HCT116 (cell line): ENCODE data around the gene UGDH. TPM values are rescaled to one million over a fixed set of nuclear protein-coding genes. Genes with fewer than 3 reads are reported as not detected.

ENCODE experiments used
- ATAC-seq: fragments of 200-7000 bp; cut with Tn5 transposase; 2 replicates; pipeline ENCODE4 v1.9.1; 2020; ENCODE audit warnings: mild to moderate bottlenecking, moderate library complexity
- BruUV-seq: library from RNA; stranded (reverse); fragments of 400-500 nt; replicated peaks from 2 replicates; lab custom pipeline; 2021; lab: Mats Ljungman, UMichigan
- CTCF ChIA-PET: fragments of 300-600 bp; sonication (Branson Sonifier 250); formaldehyde crosslinking; loops from one replicate; lab custom pipeline; 2021; ENCODE audit warnings: antibody characterized with exemption; lab: Charles Lee
- POLR2A ChIA-PET: fragments of 300-600, 350-600 bp; sonication (Branson Sonifier 250); formaldehyde crosslinking; loops from one replicate; lab custom pipeline; 2021; ENCODE audit warnings: antibody characterized with exemption; lab: Charles Lee
- RAD21 ChIA-PET, 2 experiments: fragments of 300-600 bp; sonication (Branson Sonifier 250); formaldehyde crosslinking; loops; one replicate each; lab custom pipeline; 2023; ENCODE audit warnings: low total read pairs in 2 of 2; ENCODE audit not compliant: uncharacterized antibody in 2 of 2, unreplicated experiment in 2 of 2, low non-redundant PET in 1 of 2; lab: Charles Lee
- DNase-seq: peaks from one replicate; pipeline ENCODE4 v3.0.0-alpha.2; 2010; ENCODE audit warnings: low read depth, low spot score
- H2AFZ ChIP-seq: fragments of 200-600 bp; shearing (Covaris generic), sonication (generic); 2 replicates; pipeline ENCODE4 v1.6.1; 2017; ENCODE audit warnings: low read depth, mixed run types, mixed read lengths, antibody characterized with exemption, low read length; ENCODE audit not compliant: poor library complexity, severe bottlenecking
- H3K27ac ChIP-seq: 2 replicates; pipeline ENCODE4 v1.5.1; 2012; ENCODE audit warnings: low read depth, low read length
- H3K27me3 ChIP-seq: fragments of 200-600 bp; sonication (generic); 2 replicates; pipeline ENCODE4 v1.6.1; 2016; ENCODE audit warnings: mixed run types, low read length, mixed read lengths; ENCODE audit not compliant: insufficient read depth
- H3K36me3 ChIP-seq, 2 experiments: fragments of 200-500 bp in 1 of 2; fragments of 200-600 bp in 1 of 2; sonication (Bioruptor generic) in 1 of 2; sonication (generic) in 1 of 2; 2 replicates each; pipeline versions ENCODE4 v1.5.1 to v1.6.1; 2014 to 2016; ENCODE audit warnings: low read length in 2 of 2, inconsistent platforms in 1 of 2, mixed read lengths in 1 of 2, mixed run types in 1 of 2; ENCODE audit not compliant: insufficient read depth in 2 of 2, control insufficient read depth in 1 of 2
- H3K4me1 ChIP-seq, 2 experiments: fragments of 200-600 bp in 1 of 2; sonication (generic) in 1 of 2; 2 replicates each; pipeline versions ENCODE4 v1.5.1 to v1.6.1; 2012 to 2017; ENCODE audit warnings: low read length in 2 of 2, inconsistent platforms in 1 of 2, mild to moderate bottlenecking in 1 of 2, mixed read lengths in 1 of 2, mixed run types in 1 of 2, moderate library complexity in 1 of 2; ENCODE audit not compliant: insufficient read depth in 2 of 2, control insufficient read depth in 1 of 2
- H3K4me2 ChIP-seq: fragments of 200-600 bp; sonication (generic); 2 replicates; pipeline ENCODE4 v1.6.1; 2017; ENCODE audit warnings: mixed run types, low read length, mixed read lengths
- H3K4me3 ChIP-seq, 2 experiments: fragments of 200-600 bp in 1 of 2; sonication (generic) in 1 of 2; replicated peaks in 1 of 2; 2 replicates each; pipeline ENCODE4 v1.5.1; 2011 to 2016; ENCODE audit warnings: low read length in 2 of 2, control low read depth in 1 of 2, low read depth in 1 of 2, mild to moderate bottlenecking in 1 of 2, mixed read lengths in 1 of 2, mixed run types in 1 of 2
- H3K79me2 ChIP-seq: fragments of 200-600 bp; sonication (generic); 2 replicates; pipeline ENCODE4 v1.6.1; 2017; ENCODE audit warnings: mild to moderate bottlenecking, mixed run types, low read length, moderate library complexity, mixed read lengths; ENCODE audit not compliant: insufficient read depth
- H3K9ac ChIP-seq: fragments of 200-600 bp; sonication (generic); 2 replicates; pipeline ENCODE4 v1.6.1; 2016; ENCODE audit warnings: low read length, mixed read lengths
- H3K9me2 ChIP-seq: fragments of 200-600 bp; sonication (generic), shearing (Covaris generic); 2 replicates; pipeline ENCODE4 v1.6.1; 2017; ENCODE audit warnings: mixed run types, mild to moderate bottlenecking, moderate library complexity; ENCODE audit not compliant: insufficient read depth
- H3K9me3 ChIP-seq, 2 experiments: fragments of 200-500 bp in 1 of 2; fragments of 200-600 bp in 1 of 2; sonication (Bioruptor generic) in 1 of 2; sonication (generic) in 1 of 2; 2 replicates each; pipeline ENCODE4 v1.6.1; 2014 to 2017; ENCODE audit warnings: low read length in 2 of 2, mixed read lengths in 2 of 2, inconsistent platforms in 1 of 2, low read depth in 1 of 2, mild to moderate bottlenecking in 1 of 2, mixed run types in 1 of 2, moderate library complexity in 1 of 2; ENCODE audit not compliant: control insufficient read depth in 1 of 2, insufficient read depth in 1 of 2
- H4K20me1 ChIP-seq: fragments of 200-600 bp; sonication (generic), shearing (Covaris generic); 2 replicates; pipeline ENCODE4 v1.6.1; 2017; ENCODE audit warnings: mixed run types, mild to moderate bottlenecking, moderate library complexity; ENCODE audit not compliant: insufficient read depth
- ATF3 ChIP-seq: IDR thresholded peaks from 2 replicates; pipeline ENCODE4 v1.6.1; 2012
- ELF1 ChIP-seq: IDR thresholded peaks from 2 replicates; pipeline ENCODE4 v1.6.1; 2012; ENCODE audit warnings: low read depth, borderline replicate concordance
- EZH2 ChIP-seq: fragments of 200-600 bp; sonication (generic); IDR thresholded peaks from 2 replicates; pipeline ENCODE4 v1.6.1; 2017; ENCODE audit warnings: antibody characterized with exemption, mixed run types
- EZH2phosphoT487 ChIP-seq: fragments of 200-600 bp; IDR thresholded peaks from 2 replicates; pipeline ENCODE4 v1.6.1; 2018; ENCODE audit warnings: antibody characterized with exemption, borderline replicate concordance
- FOSL1 ChIP-seq: IDR thresholded peaks from 2 replicates; pipeline ENCODE4 v1.6.1; 2012; ENCODE audit warnings: low read depth
- POLR2A ChIP-seq: IDR thresholded peaks from 2 replicates; pipeline ENCODE4 v1.7.0; 2011; ENCODE audit warnings: borderline replicate concordance; ENCODE audit not compliant: insufficient read depth, insufficient read length; ENCODE audit errors: extremely low read depth
- RAD21 ChIP-seq: IDR thresholded peaks from 2 replicates; pipeline ENCODE4 v1.6.1; 2012; ENCODE audit warnings: low read depth, mild to moderate bottlenecking
- SIN3A ChIP-seq: IDR thresholded peaks from 2 replicates; pipeline ENCODE4 v1.6.1; 2012; ENCODE audit warnings: low read depth
- SP1 ChIP-seq: IDR thresholded peaks from 2 replicates; pipeline ENCODE4 v1.6.1; 2012; ENCODE audit warnings: low read depth
- SRF ChIP-seq: IDR thresholded peaks from 2 replicates; pipeline ENCODE4 v1.6.1; 2012; ENCODE audit warnings: low read depth
- YY1 ChIP-seq: IDR thresholded peaks from 2 replicates; pipeline ENCODE4 v1.6.1; 2011; ENCODE audit warnings: low read length, low read depth, moderate library complexity, mild to moderate bottlenecking; ENCODE audit not compliant: insufficient replicate concordance; ENCODE audit errors: extremely low read depth
- ZFX ChIP-seq: fragments of 450-650 bp; IDR thresholded peaks from 2 replicates; pipeline ENCODE4 v1.6.1; 2017
- intact Hi-C: fragments of 100-400 bp; cut with micrococcal nuclease; formaldehyde crosslinking; loops from 2 replicates; pipeline ENCODE4 v1.10.0; 2022
- total RNA-seq: library from RNA; stranded (reverse); gene quantifications from one replicate; pipeline ENCODE4 v1.2.1, GENCODE V29; 2021; ENCODE audit not compliant: unreplicated experiment
- TF ChIP-seq, protein P1 (sequence below): IDR thresholded peaks from 2 replicates; pipeline ENCODE4 v1.6.1; 2011; ENCODE audit warnings: mild to moderate bottlenecking, low read length, moderate library complexity; ENCODE audit not compliant: insufficient replicate concordance; ENCODE audit errors: extremely low read depth
- TF ChIP-seq, protein P2 (sequence below): IDR thresholded peaks from 2 replicates; pipeline ENCODE4 v1.6.1; 2012; ENCODE audit warnings: low read depth

The UGDH gene
- total RNA-seq, 1 experiment from 2014 or later: 67.9 TPM

DNA sequence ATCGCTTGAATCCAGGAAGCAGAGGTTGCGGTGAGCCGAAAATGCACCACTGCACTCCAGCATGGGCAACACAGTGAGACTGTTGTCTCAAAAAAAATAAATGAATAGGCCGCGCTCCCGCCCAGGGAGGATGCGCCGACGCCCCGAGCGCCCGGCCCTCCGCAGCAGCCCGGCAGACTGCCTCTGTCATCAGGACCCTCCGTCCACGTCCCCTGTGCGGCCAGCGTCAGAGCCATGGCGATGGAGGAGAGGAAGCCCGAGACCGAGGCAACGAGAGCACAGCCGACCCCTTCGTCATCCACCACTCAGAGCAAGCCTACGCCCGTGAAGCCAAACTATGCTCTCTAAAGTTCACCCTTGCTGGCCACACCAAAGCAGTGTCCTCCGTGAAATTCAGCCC is 47.0 kb downstream of the UGDH start (continued):
- no peak for TF ChIP-seq YY1
- TF ChIP-seq SRF: no peak
- TF ChIP-seq POLR2A: no peak

DNA sequence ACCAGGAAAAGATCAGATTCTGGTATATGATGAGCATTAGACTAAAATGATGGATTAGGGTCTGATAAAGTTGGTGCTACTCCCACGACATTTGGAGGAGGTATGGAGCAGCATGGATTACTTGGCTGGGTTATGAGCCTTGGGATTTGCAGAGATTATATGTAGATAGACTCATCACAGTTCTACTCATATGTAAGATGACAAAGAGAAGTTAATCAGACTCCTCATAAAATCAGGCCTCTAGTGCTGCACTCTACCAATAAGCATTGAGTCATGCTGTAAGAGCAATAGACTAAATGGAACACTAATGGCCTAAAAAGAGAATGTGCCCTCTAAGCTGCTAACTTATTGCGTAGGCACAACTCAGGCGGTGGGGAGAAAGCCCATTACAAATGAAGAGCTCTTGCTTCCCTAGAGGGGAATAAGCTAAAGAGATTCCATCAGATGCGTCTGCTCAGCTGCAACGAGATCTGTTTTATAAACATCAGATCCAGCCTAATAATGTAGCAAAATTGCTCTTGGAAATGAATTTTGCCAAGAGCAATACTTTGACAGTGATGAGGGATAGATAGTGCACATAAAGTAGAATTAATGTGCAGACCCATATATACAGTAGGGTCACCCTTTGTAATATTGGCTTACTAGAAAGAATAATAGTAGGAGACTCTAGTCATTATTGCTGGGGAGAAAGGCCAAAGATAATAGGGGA is 50.9 kb downstream of the UGDH start:
- no peak for ATAC-seq
- RAD21 ChIA-PET: no interaction called here
- H4K20me1 ChIP-seq: no peaks in the 10 kb centered on the region
- TF ChIP-seq RAD21: no peak
- no peak for TF ChIP-seq ATF3
- TF ChIP-seq POLR2A: no peak
- no peak for TF ChIP-seq EZH2phosphoT487
- no peak for TF ChIP-seq EZH2
- TF ChIP-seq, protein P1, sequence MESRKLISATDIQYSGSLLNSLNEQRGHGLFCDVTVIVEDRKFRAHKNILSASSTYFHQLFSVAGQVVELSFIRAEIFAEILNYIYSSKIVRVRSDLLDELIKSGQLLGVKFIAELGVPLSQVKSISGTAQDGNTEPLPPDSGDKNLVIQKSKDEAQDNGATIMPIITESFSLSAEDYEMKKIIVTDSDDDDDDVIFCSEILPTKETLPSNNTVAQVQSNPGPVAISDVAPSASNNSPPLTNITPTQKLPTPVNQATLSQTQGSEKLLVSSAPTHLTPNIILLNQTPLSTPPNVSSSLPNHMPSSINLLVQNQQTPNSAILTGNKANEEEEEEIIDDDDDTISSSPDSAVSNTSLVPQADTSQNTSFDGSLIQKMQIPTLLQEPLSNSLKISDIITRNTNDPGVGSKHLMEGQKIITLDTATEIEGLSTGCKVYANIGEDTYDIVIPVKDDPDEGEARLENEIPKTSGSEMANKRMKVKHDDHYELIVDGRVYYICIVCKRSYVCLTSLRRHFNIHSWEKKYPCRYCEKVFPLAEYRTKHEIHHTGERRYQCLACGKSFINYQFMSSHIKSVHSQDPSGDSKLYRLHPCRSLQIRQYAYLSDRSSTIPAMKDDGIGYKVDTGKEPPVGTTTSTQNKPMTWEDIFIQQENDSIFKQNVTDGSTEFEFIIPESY: no peak
- no peak for TF ChIP-seq YY1
- no peak for TF ChIP-seq SRF
- no peak for TF ChIP-seq SP1
- TF ChIP-seq FOSL1: no peak
- TF ChIP-seq ELF1: no peak
- no peak for TF ChIP-seq SIN3A
- TF ChIP-seq, protein P2, sequence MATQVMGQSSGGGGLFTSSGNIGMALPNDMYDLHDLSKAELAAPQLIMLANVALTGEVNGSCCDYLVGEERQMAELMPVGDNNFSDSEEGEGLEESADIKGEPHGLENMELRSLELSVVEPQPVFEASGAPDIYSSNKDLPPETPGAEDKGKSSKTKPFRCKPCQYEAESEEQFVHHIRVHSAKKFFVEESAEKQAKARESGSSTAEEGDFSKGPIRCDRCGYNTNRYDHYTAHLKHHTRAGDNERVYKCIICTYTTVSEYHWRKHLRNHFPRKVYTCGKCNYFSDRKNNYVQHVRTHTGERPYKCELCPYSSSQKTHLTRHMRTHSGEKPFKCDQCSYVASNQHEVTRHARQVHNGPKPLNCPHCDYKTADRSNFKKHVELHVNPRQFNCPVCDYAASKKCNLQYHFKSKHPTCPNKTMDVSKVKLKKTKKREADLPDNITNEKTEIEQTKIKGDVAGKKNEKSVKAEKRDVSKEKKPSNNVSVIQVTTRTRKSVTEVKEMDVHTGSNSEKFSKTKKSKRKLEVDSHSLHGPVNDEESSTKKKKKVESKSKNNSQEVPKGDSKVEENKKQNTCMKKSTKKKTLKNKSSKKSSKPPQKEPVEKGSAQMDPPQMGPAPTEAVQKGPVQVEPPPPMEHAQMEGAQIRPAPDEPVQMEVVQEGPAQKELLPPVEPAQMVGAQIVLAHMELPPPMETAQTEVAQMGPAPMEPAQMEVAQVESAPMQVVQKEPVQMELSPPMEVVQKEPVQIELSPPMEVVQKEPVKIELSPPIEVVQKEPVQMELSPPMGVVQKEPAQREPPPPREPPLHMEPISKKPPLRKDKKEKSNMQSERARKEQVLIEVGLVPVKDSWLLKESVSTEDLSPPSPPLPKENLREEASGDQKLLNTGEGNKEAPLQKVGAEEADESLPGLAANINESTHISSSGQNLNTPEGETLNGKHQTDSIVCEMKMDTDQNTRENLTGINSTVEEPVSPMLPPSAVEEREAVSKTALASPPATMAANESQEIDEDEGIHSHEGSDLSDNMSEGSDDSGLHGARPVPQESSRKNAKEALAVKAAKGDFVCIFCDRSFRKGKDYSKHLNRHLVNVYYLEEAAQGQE: no peak
- no peak for TF ChIP-seq ZFX
- TF ChIP-seq, all 23 proteins: peak for 0
- no peak overlapping the region for H2AFZ ChIP-seq
- CTCF ChIA-PET: no interaction called here
- no peaks in the 10 kb centered on the region for H3K27me3 ChIP-seq
- no peak overlapping the region for H3K9ac ChIP-seq
- H3K4me1 ChIP-seq: no peaks in the 10 kb centered on the region
- peaks cover 6 to 11% of the 10 kb centered on the region in 2 experiments; a peak in 3 of 4 replicates for H3K36me3 ChIP-seq
- POLR2A ChIA-PET: no interaction called here
- no peaks in the 10 kb centered on the region for H3K79me2 ChIP-seq
- no peak overlapping the region for H3K27ac ChIP-seq
- intact Hi-C loops: no loop called here
- DNase-seq: no peak
- H3K4me2 ChIP-seq: no peak overlapping the region
- no peak overlapping the region for H3K4me3 ChIP-seq
- BruUV-seq: no TSS peak
- H3K9me3 ChIP-seq: no peaks in the 10 kb centered on the region
- H3K9me2 ChIP-seq: no peaks in the 10 kb centered on the region
